ENCODE measurements around the gene NFE2L3.

Gene NFE2L3

GRCh38 chr7:26199301-26200037 lies 47.5 kb downstream of the NFE2L3 start:
- H3K4me1 Mint-ChIP-seq, result peaks cover 49% of the 10 kb centered on the region
- H3K4me3 Mint-ChIP-seq, result peak overlapping the region; percentile 99 to 100 (median 99)
- peak overlapping the region; percentile 99 to 100 (median 100) for H3K27ac Mint-ChIP-seq
- TF ChIP-seq CTCF (IDR thresholded peaks at IDR 0.05; ENCODE audit: unreplicated experiment in 3 of 3), result no peak
- no peaks in the 10 kb centered on the region for H3K9me3 Mint-ChIP-seq
- no peaks in the 10 kb centered on the region for H3K27me3 Mint-ChIP-seq (ENCODE audit: low read depth)
- peaks cover 58% of the 10 kb centered on the region for H3K36me3 Mint-ChIP-seq (ENCODE audit: low read depth)

GRCh38 chr7:26200038-26200443 lies 48.0 kb downstream of the NFE2L3 start:
- peak overlapping the region; percentile 99 to 100 (median 99) for H3K4me3 Mint-ChIP-seq
- TF ChIP-seq CTCF (IDR thresholded peaks at IDR 0.05; ENCODE audit: unreplicated experiment in 3 of 3), result no peak
- peaks cover 57% of the 10 kb centered on the region for H3K36me3 Mint-ChIP-seq (ENCODE audit: low read depth)
- peaks cover 54% of the 10 kb centered on the region for H3K4me1 Mint-ChIP-seq
- H3K27me3 Mint-ChIP-seq (ENCODE audit: low read depth), result no peaks in the 10 kb centered on the region
- H3K27ac Mint-ChIP-seq, result peak overlapping the region; percentile 99 to 100 (median 100)
- H3K9me3 Mint-ChIP-seq, result no peaks in the 10 kb centered on the region

- TF ChIP-seq CTCF (IDR thresholded peaks at IDR 0.05; ENCODE audit: unreplicated experiment in 3 of 3), result no peak
- Mint-ChIP-seq H3K4me3 (peak within 1 kb of the TSS; percentile 99 to 100 (median 99)), H3K9me3 (no peaks in the 10 kb centered on the region), H3K4me1 (peaks cover 54% of the 10 kb centered on the region), H3K27ac (peak within 1 kb of the TSS; percentile 99 to 100 (median 100)), H3K27me3 (ENCODE audit: low read depth) (no peaks in the 10 kb centered on the region), H3K36me3 (ENCODE audit: low read depth) (peaks cover 57% of the 10 kb centered on the region)
These were observed 48.6 kb downstream of the NFE2L3 start, which contains the start of gene HNRNPA2B1 for GRCh38 chr7:26200444-26201246. TSS of gene HNRNPA2B1 (minus strand) at chr7:26200746. CDS start at chr7:26200577, 169 bp downstream.

GRCh38 chr7:26201247-26202018 lies 49.4 kb downstream of the NFE2L3 start, which contains the start of gene CBX3:
TSS of gene CBX3 (plus strand) at chr7:26201745. CDS start at chr7:26202999, 1,254 bp downstream.
- no peak for TF ChIP-seq CTCF (IDR thresholded peaks at IDR 0.05; ENCODE audit: unreplicated experiment in 3 of 3)
- Mint-ChIP-seq H3K27ac (peak within 1 kb of the TSS; percentile 99 to 100 (median 100)), H3K4me1 (peaks cover 53% of the 10 kb centered on the region), H3K36me3 (ENCODE audit: low read depth) (peaks cover 54% of the 10 kb centered on the region), H3K9me3 (no peaks in the 10 kb centered on the region), H3K27me3 (ENCODE audit: low read depth) (no peaks in the 10 kb centered on the region), H3K4me3 (peak within 1 kb of the TSS; percentile 99 to 100 (median 99))

GRCh38 chr7:26202019-26202990 lies 50.3 kb downstream of the NFE2L3 start:
- H3K4me1 Mint-ChIP-seq, result peaks cover 47% of the 10 kb centered on the region
- H3K4me3 Mint-ChIP-seq, result peak overlapping the region; percentile 92 to 100 (median 97)
- H3K9me3 Mint-ChIP-seq, result no peaks in the 10 kb centered on the region
- peaks cover 54% of the 10 kb centered on the region for H3K36me3 Mint-ChIP-seq (ENCODE audit: low read depth)
- H3K27me3 Mint-ChIP-seq (ENCODE audit: low read depth), result no peaks in the 10 kb centered on the region
- TF ChIP-seq CTCF (IDR thresholded peaks at IDR 0.05; ENCODE audit: unreplicated experiment in 3 of 3), result no peak
- peak overlapping the region; percentile 92 to 100 (median 96) for H3K27ac Mint-ChIP-seq
